HEK293T (cell line): Measurements from ENCODE around the gene WDTC1.

Experiments
- CTCF ChIA-PET: fragments of 350-600 bp; formaldehyde crosslinking; extraction: SDS; loops from one replicate; lab custom pipeline; 2021; ENCODE audit warnings: antibody characterized with exemption, inconsistent platforms; lab: Yijun Ruan, JAX
- POLR2A ChIA-PET: fragments of 350-600 bp; formaldehyde crosslinking; extraction: SDS; loops from one replicate; lab custom pipeline; 2020; ENCODE audit warnings: antibody characterized with exemption, inconsistent platforms; lab: Yijun Ruan, JAX
- DNase-seq: peaks from one replicate; pipeline ENCODE4 v3.0.0; 2012; ENCODE audit warnings: mixed read lengths; ENCODE audit errors: extremely low spot score
- ARNT ChIP-seq: fragments of 450-650 bp; IDR thresholded peaks from 2 replicates; pipeline ENCODE4 v1.6.1; 2017; ENCODE audit warnings: mild to moderate bottlenecking
- BHLHE40 ChIP-seq: fragments of 450-650 bp; IDR thresholded peaks from 2 replicates; pipeline ENCODE4 v1.6.1; 2016; ENCODE audit warnings: mild to moderate bottlenecking, moderate library complexity, borderline replicate concordance
- CTBP1 ChIP-seq: fragments of 450-650 bp; IDR thresholded peaks from 2 replicates; pipeline ENCODE4 v1.6.1; 2016; ENCODE audit warnings: borderline replicate concordance
- ELF4 ChIP-seq: fragments of 450-650 bp; IDR thresholded peaks from 2 replicates; pipeline ENCODE4 v1.6.1; 2017; ENCODE audit warnings: antibody characterized with exemption
- FOXA1 ChIP-seq: fragments of 450-650 bp; IDR thresholded peaks from 2 replicates; pipeline ENCODE4 v1.6.1; 2016; ENCODE audit warnings: mild to moderate bottlenecking
- FOXK2 ChIP-seq: fragments of 450-650 bp; IDR thresholded peaks from 2 replicates; pipeline ENCODE4 v1.6.1; 2016; ENCODE audit warnings: mild to moderate bottlenecking
- FOXM1 ChIP-seq: fragments of 450-650 bp; IDR thresholded peaks from 2 replicates; pipeline ENCODE4 v1.6.1; 2017; ENCODE audit warnings: mild to moderate bottlenecking, borderline replicate concordance
- HDGF ChIP-seq: fragments of 450-650 bp; IDR thresholded peaks from 2 replicates; pipeline ENCODE4 v1.6.1; 2017; ENCODE audit warnings: antibody characterized with exemption, borderline replicate concordance
- L3MBTL2 ChIP-seq: fragments of 450-650 bp; conservative IDR thresholded peaks from 2 replicates; pipeline ENCODE4 v1.6.1; 2016; ENCODE audit warnings: mild to moderate bottlenecking
- LEF1 ChIP-seq: fragments of 450-650 bp; IDR thresholded peaks from 2 replicates; pipeline ENCODE4 v1.6.1; 2017; ENCODE audit warnings: mild to moderate bottlenecking, borderline replicate concordance
- NFRKB ChIP-seq: fragments of 450-650 bp; IDR thresholded peaks from 2 replicates; pipeline ENCODE4 v1.6.1; 2016; ENCODE audit warnings: mild to moderate bottlenecking, moderate library complexity
- SP1 ChIP-seq: fragments of 450-650 bp; IDR thresholded peaks from 2 replicates; pipeline ENCODE4 v1.6.1; 2017
- SUZ12 ChIP-seq: fragments of 450-650 bp; IDR thresholded peaks from 2 replicates; pipeline ENCODE4 v1.6.1; 2016; ENCODE audit warnings: mild to moderate bottlenecking
- TARDBP ChIP-seq: fragments of 450-650 bp; IDR thresholded peaks from 2 replicates; pipeline ENCODE4 v1.6.1; 2016
- ZNF384 ChIP-seq: fragments of 450-650 bp; IDR thresholded peaks from 2 replicates; pipeline ENCODE4 v1.6.1; 2016
- TF ChIP-seq, protein P1 (sequence below): fragments of 450-650 bp; IDR thresholded peaks from 2 replicates; pipeline ENCODE4 v1.6.1; 2016

Gene WDTC1

DNA sequence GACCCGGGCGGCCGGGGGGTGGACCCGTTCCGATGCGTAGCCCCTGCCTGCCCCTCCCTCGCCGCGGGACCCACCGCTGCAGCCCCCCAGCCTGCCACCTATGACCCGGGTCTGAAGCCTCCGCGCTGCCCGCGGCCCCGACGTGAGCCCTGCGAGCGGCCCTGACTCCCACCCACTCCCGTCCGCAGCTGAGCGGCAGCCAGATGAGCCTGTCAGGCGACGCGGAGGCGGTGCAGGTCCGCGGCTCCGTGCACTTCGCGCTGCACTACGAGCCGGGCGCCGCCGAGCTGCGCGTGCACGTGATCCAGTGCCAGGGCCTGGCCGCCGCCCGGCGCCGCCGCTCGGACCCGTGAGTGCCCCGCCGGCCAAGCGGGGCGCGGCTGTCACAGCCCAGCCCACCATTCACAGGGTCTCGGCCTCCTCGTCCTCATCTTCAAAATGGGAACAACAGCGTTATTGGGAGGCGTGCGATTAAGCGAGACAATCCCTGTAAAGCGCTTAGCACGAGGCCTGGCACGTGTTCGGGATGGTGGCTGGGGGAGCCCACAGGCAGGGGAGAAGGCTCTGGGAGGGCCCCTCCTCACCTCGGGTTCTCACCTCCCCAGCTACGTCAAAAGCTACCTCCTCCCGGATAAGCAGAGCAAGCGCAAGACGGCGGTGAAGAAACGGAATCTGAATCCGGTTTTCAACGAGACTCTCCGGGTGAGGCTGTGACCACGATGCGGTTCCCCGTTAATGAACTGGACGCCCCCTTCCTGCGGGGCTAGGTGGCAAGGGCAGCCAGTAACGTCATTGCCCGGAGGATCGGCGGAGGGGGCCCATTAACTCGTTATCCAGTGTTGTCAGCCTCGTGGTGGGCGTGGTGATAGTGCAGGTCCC, 115.6 kb downstream of the WDTC1 start:
- POLR2A ChIA-PET, result interaction anchor here (0.9 to 3.8 kb wide), 3 partner anchors 8 to 27 kb away, joined by 3 to 26 read pairs (median 3); partner anchors contain the start of genes MAP3K6 and SYTL1
- peak; percentile 48; the same call in 1 of the 2 replicates for TF ChIP-seq L3MBTL2
- TF ChIP-seq NFRKB, result no peak
- peak; percentile 58; the same call in 1 of the 2 replicates for TF ChIP-seq LEF1
- no peak for TF ChIP-seq ELF4
- TF ChIP-seq, protein P1, sequence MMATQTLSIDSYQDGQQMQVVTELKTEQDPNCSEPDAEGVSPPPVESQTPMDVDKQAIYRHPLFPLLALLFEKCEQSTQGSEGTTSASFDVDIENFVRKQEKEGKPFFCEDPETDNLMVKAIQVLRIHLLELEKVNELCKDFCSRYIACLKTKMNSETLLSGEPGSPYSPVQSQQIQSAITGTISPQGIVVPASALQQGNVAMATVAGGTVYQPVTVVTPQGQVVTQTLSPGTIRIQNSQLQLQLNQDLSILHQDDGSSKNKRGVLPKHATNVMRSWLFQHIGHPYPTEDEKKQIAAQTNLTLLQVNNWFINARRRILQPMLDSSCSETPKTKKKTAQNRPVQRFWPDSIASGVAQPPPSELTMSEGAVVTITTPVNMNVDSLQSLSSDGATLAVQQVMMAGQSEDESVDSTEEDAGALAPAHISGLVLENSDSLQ, result peak; percentile 98
- CTCF ChIA-PET, result interaction anchor here (1.3 kb wide), 1 partner anchor 8 kb away, joined by 3 read pairs; no protein-coding TSS in a partner anchor
- DNase-seq, result peak; percentile 83

DNA sequence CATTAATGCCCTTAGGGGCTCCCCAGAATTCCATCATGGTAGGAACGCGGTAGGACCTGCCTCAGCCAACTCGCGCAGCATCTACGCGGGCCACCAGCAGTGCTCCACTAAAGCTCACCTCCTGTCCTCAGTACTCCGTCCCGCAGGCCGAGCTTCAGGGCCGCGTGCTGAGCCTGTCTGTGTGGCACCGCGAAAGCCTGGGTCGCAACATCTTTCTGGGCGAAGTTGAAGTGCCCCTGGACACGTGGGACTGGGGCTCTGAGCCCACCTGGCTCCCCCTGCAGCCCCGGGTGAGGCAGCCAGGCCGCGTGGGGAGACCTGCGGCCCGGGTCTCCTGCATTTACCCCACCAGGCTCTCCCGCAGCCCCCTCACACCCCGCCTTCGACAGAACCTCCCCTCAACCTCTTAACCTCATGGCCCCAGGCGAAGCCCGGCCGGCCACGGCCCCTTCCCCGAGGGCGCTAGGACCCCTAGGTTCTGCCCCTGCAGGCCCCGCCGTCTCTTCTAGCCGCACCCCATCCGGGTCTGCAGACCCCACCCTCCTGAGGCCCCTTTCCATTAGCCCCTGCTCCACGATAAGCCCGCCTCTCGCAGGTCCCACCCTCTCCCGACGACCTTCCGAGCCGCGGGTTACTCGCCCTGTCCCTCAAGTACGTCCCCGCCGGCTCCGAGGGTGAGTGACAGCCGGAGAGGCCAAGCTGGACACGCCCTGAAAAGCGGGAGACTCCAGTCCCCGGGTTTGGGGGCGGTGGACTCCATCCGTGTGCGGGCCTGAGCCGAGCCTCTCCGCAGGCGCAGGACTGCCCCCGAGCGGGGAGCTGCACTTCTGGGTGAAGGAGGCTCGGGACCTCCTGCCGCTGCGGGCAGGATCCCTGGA, 116.5 kb downstream of the WDTC1 start:
- TF ChIP-seq, protein P1, result peak; percentile 74
- TF ChIP-seq ARNT (no peak), NFRKB (no peak), BHLHE40 (no peak), TARDBP (no peak)
- DNase-seq, result no peak
- POLR2A ChIA-PET, result interaction anchor here (0.9 to 3.8 kb wide), 3 partner anchors 9 to 28 kb away, joined by 3 to 26 read pairs (median 3); partner anchors contain the start of genes MAP3K6 and SYTL1
- CTCF ChIA-PET, result interaction anchor here (0.6 kb wide), 1 partner anchor 18 kb away, joined by 3 read pairs; no protein-coding TSS in a partner anchor

DNA sequence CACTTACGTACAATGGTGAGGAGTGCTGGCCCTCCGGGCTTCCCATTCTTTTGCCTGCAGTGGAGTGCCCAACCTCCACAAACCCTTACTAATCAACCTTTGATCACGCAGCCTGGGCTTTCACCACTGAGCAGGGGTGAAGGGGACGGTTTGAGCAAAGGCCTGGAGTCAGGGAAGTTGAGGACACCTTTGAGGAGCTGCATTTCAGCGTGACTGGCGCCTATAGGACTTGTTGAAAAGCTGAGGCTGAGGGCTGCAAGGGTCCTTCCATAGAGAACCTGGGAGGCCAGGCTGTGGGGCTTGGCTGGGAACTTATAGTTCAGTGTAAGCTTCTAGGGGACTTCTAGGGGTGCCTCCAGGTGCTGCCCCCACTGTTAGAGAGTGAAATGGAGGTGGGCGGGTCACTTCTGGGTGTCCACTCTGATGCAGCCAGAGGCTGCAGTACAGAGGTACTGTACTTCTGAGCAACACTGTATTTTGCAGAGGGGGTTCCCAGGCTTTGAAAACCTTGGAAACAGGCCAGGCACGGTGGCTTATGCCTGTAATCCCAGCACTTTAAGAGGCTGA, 117.2 kb downstream of the WDTC1 start:
- ChIA-PET CTCF (no interaction called here), POLR2A (interaction anchor here (3.8 kb wide), 1 partner anchor 14 kb away, joined by 26 read pairs; the partner anchor contains the start of gene MAP3K6)
- DNase-seq, result no peak
- TF ChIP-seq CTBP1 (no peak), FOXK2 (no peak)

DNA sequence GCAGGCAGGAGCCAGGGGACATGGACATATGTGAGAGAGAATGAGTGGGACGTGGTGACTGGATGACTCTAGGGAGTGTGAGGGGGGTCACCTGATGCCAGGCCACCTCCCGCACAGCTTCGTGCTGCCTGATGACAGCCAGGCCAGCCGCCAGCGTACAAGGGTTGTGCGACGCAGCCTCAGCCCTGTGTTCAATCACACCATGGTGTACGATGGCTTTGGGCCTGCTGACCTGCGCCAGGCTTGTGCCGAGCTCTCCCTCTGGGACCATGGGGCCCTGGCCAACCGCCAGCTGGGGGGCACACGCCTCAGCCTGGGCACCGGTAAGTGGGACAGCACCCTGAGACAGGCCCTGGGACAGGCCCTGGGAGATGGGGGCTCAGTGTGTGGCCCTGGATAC, 118.7 kb downstream of the WDTC1 start:
- TF ChIP-seq NFRKB (no peak), L3MBTL2 (no peak), SUZ12 (no peak), LEF1 (no peak), HDGF (no peak), ARNT (no peak), FOXA1 (no peak), FOXM1 (no peak), ZNF384 (no peak)
- POLR2A ChIA-PET, result interaction anchor here (2.2 kb wide), 1 partner anchor 13 kb away, joined by 21 read pairs; the partner anchor contains the start of gene MAP3K6
- CTCF ChIA-PET, result no interaction called here
- DNase-seq, result no peak

DNA sequence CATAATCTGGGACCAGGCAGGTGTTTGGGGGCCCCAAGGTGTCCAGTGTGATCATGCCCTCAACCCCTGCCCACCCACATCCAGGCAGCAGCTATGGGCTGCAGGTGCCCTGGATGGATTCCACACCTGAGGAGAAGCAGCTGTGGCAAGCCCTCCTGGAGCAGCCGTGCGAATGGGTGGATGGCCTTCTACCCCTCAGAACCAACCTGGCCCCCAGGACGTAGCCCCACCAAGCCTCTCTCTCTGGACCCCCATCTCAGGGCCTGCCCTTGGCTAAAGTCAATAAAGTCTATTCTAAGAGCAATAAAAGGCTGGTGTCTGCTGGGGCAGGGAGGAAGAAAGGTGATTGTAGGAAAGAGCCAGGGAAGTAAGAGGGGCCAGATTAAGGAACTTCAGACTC, 119.2 kb downstream of the WDTC1 start:
- POLR2A ChIA-PET, result interaction anchor here (2.2 kb wide), 1 partner anchor 12 kb away, joined by 21 read pairs; the partner anchor contains the start of gene MAP3K6
- CTCF ChIA-PET, result interaction anchor here (0.6 kb wide), 1 partner anchor 430 kb away, joined by 5 read pairs; no protein-coding TSS in a partner anchor
- no peak for DNase-seq
- TF ChIP-seq, protein P1, result no peak
- no peak for TF ChIP-seq SP1
- TF ChIP-seq FOXA1, result no peak
- no peak for TF ChIP-seq TARDBP
- TF ChIP-seq LEF1, result no peak
- no peak for TF ChIP-seq HDGF
- TF ChIP-seq BHLHE40, result no peak
- TF ChIP-seq NFRKB, result no peak
- no peak for TF ChIP-seq FOXM1
- no peak for TF ChIP-seq L3MBTL2
- TF ChIP-seq CTBP1, result no peak
- no peak for TF ChIP-seq ARNT
- TF ChIP-seq ZNF384, result no peak
- TF ChIP-seq ELF4, result no peak

DNA sequence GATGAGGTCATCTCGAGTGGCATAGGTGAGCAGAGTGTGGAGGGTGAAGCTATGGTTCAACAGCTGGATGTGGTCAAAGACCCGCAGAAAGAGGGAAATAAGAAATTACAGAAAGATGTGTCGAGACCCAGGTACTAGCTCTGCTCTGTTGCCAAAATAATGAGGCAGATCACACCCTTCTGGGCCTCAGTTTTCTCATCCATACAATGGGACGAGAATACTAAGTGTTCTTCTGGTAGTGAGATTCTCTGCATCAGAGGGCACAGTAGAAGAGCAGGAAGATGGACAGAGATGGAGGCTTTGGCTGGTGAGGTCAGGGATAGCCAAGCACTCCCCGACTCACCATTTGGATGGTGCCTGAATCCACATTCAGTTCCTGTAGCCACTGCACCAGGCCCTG, 121.3 kb downstream of the WDTC1 start:
- POLR2A ChIA-PET, result interaction anchor here (0.7 kb wide), 1 partner anchor 10 kb away, joined by 3 read pairs; no protein-coding TSS in a partner anchor
- TF ChIP-seq ELF4, result no peak
- no peak for TF ChIP-seq LEF1
- no peak for TF ChIP-seq CTBP1
- TF ChIP-seq TARDBP, result no peak
- no peak for TF ChIP-seq FOXA1
- no peak for TF ChIP-seq SUZ12
- no peak for TF ChIP-seq BHLHE40
- no peak for TF ChIP-seq HDGF
- TF ChIP-seq NFRKB, result no peak
- TF ChIP-seq L3MBTL2, result no peak
- TF ChIP-seq FOXM1, result no peak
- no peak for TF ChIP-seq FOXK2
- TF ChIP-seq, protein P1, result no peak
- no peak for TF ChIP-seq ARNT
- TF ChIP-seq SP1, result no peak
- TF ChIP-seq ZNF384, result no peak
- CTCF ChIA-PET, result interaction anchor here (0.7 to 1.5 kb wide), 2 partner anchors 12 to 13 kb away, joined by 3 read pairs; no protein-coding TSS in a partner anchor
- no peak for DNase-seq
